HG03025 (cell line): ENCODE results near the gene PRPSAP2.

Experiments
- ATAC-seq: cut with Tn5 transposase; IDR thresholded peaks from one replicate; pipeline ENCODE4 v1.9.1; 2021; ENCODE audit warnings: mild to moderate bottlenecking, moderate library complexity; ENCODE audit not compliant: unreplicated experiment, low FRiP score

Gene PRPSAP2

DNA sequence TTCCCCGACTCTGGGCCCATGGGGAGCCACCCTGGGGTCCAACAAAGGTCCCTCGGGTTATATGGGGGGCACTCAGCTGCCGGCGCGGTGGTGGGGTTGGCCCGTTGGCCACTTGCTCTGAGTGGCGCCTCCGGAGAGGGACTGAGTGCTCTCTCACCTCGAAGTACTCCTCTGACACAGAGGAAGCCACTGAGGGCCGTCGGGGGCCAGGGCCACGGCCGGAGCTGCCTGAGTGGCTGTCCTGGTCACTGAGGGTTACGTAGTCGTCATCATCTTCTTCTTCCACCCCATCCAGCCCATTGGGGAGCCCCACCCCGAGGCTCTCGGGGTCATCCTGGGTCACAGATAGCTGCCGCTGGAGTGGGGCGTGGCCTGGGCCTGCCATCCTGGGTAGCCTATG, 119.7 kb downstream of the PRPSAP2 start:
- no peak for ATAC-seq

DNA sequence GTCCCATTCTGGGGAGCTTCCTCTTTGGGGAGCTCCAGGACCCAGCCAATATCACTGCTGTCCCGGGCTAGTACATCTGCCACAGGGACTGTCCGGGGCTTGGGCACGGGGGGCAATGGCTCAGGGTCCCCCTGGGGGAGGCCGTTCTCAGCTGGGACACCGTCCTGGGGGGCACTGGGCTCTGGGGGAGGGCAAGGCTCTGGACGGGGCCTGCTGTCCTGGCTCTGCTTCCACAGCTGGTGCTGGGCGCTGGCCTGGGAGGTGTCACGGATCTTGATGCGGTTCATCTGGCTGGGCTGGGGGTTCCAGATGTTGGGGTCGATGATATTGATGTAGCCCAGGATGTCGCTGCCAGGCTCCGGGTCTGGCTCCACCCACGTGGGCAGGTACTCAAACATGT, 120.1 kb downstream of the PRPSAP2 start:
- no peak for ATAC-seq

DNA sequence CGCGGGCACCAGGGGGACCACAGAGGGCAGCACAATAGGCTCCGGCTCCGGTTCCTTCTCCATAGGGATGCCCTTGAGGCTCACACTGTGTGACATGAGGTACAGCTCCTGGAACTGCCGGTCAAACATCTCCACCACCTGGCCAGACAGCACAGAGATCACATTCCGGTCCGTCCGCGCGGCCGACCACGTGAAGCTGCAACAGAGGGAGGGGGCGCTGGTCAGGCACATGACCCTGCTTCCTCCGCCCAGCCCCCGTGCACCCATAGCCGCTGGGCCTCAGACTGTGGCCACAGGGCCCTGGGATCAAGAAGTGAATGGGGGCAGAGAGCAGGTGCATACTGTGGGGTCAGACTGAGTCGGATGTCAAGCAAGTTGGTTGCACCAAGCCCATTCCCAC, 120.7 kb downstream of the PRPSAP2 start:
- no peak for ATAC-seq
